HCT116 (cell line): ENCODE results near the gene EMC1. TPM values are rescaled to one million over a fixed set of nuclear protein-coding genes. Genes with fewer than 3 reads are reported as not detected.

Source experiments
- CEBPB ChIP-seq: IDR thresholded peaks from 2 replicates; pipeline ENCODE4 v1.6.1; 2012; ENCODE audit warnings: low read depth
- CTCF ChIP-seq, 3 experiments: fragments of 200-600 bp in 1 of 3; sonication (generic) in 1 of 3; IDR thresholded peaks in 2 of 3; conservative IDR thresholded peaks in 1 of 3; 2 replicates each; pipeline ENCODE4 v1.5.1; 2012 to 2017; ENCODE audit warnings: low read depth in 2 of 3, low read length in 2 of 3, antibody characterized with exemption in 1 of 3, borderline replicate concordance in 1 of 3, control low read depth in 1 of 3, mild to moderate bottlenecking in 1 of 3, mixed read lengths in 1 of 3, mixed run types in 1 of 3, moderate library complexity in 1 of 3; ENCODE audit not compliant: insufficient read depth in 1 of 3
- ELF1 ChIP-seq: IDR thresholded peaks from 2 replicates; pipeline ENCODE4 v1.6.1; 2012; ENCODE audit warnings: low read depth, borderline replicate concordance
- EZH2 ChIP-seq: fragments of 200-600 bp; sonication (generic); IDR thresholded peaks from 2 replicates; pipeline ENCODE4 v1.6.1; 2017; ENCODE audit warnings: antibody characterized with exemption, mixed run types
- MAX ChIP-seq: IDR thresholded peaks from 2 replicates; pipeline ENCODE4 v1.6.1; 2012
- POLR2A ChIP-seq: IDR thresholded peaks from 2 replicates; pipeline ENCODE4 v1.7.0; 2011; ENCODE audit warnings: borderline replicate concordance; ENCODE audit not compliant: insufficient read depth, insufficient read length; ENCODE audit errors: extremely low read depth
- RAD21 ChIP-seq: IDR thresholded peaks from 2 replicates; pipeline ENCODE4 v1.6.1; 2012; ENCODE audit warnings: low read depth, mild to moderate bottlenecking
- REST ChIP-seq: IDR thresholded peaks from 2 replicates; pipeline ENCODE4 v1.6.1; 2012; ENCODE audit warnings: low read depth
- TCF7L2 ChIP-seq: IDR thresholded peaks from 2 replicates; pipeline ENCODE4 v1.7.0; 2011; ENCODE audit warnings: borderline replicate concordance, inconsistent platforms; ENCODE audit not compliant: insufficient read depth, insufficient read length; ENCODE audit errors: extremely low read depth
- YY1 ChIP-seq: IDR thresholded peaks from 2 replicates; pipeline ENCODE4 v1.6.1; 2011; ENCODE audit warnings: low read length, low read depth, moderate library complexity, mild to moderate bottlenecking; ENCODE audit not compliant: insufficient replicate concordance; ENCODE audit errors: extremely low read depth
- ZFX ChIP-seq: fragments of 450-650 bp; IDR thresholded peaks from 2 replicates; pipeline ENCODE4 v1.6.1; 2017
- ZNF274 ChIP-seq: fragments of 200-500 bp; sonication (Bioruptor generic); IDR thresholded peaks from 2 replicates; pipeline ENCODE4 v1.6.1; 2014; ENCODE audit warnings: mild to moderate bottlenecking, low read depth, low read length, inconsistent platforms
- total RNA-seq: library from RNA; stranded (reverse); gene quantifications from one replicate; pipeline ENCODE4 v1.2.1, GENCODE V29; 2021; ENCODE audit not compliant: unreplicated experiment

The EMC1 gene
- total RNA-seq, 1 experiment from 2014 or later: 66.6 TPM

- TF ChIP-seq CTCF (IDR thresholded peaks at IDR 0.05 in 2 of 3, conservative IDR thresholded peaks at IDR 0.05 in 1 of 3; ENCODE audit: borderline replicate concordance in 1 of 3, insufficient read depth in 1 of 3, low read depth in 2 of 3, low read length in 2 of 3) (no peak), REST (no peak), MAX (no peak), CEBPB (no peak), ZNF274 (no peak), EZH2 (no peak), YY1 (no peak), POLR2A (no peak), ELF1 (no peak), TCF7L2 (no peak), RAD21 (no peak), ZFX (no peak)
- TF ChIP-seq, all 23 proteins: peak for 0
These were observed 72.5 kb downstream of the EMC1 start (continued) for GRCh38 chr1:19178734-19179398.
